Renal pelvis (tissue), 4 donors: ENCODE results near the gene MGST2. TPM values are rescaled to one million over a fixed set of nuclear protein-coding genes. Genes with fewer than 3 reads are reported as not detected.

Experiments used
- DNase-seq: peaks from one replicate; pipeline ENCODE4 v3.0.0-alpha.2; 2013
- polyA plus RNA-seq, 3 donors: library from polyadenylated mRNA; unstranded; fragments of 120-200 nt; gene quantifications; one replicate each; pipeline ENCODE4 v1.2.1, GENCODE V29; 2013; ENCODE audit not compliant: insufficient read length in 3 of 3

Gene MGST2
- polyA plus RNA-seq, 3 donors = 56.6 to 59.9 (median 58.0) TPM

- no peak for DNase-seq
These were observed 70.0 kb downstream of the MGST2 start for GRCh38 chr4:139735381-139736273.

DNA sequence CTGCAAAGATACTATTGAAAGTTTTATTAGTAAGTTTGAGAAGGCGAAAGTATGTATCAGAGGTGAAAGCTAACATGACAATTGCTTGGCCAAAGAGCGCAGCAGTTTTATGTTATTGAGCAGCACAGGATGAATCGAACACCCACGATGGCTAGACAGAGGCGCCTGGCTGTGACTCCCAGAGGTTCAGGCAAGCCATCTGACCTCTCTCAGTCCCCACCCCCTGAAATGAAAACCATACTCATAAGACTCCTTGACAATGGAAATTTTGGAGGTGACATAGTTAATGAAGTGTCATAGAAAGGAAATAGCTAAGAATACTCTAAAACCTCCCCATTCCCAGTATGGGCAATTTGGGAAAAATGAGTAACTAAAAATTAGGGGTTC is 70.6 kb downstream of the MGST2 start:
- DNase-seq = no peak

GRCh38 chr4:139736661-139737060 is 71.0 kb downstream of the MGST2 start:
- DNase-seq = no peak

GRCh38 chr4:139738846-139739613 is 73.4 kb downstream of the MGST2 start:
- DNase-seq = no peak

GRCh38 chr4:139740121-139740520 is 74.5 kb downstream of the MGST2 start:
- no peak for DNase-seq

DNA sequence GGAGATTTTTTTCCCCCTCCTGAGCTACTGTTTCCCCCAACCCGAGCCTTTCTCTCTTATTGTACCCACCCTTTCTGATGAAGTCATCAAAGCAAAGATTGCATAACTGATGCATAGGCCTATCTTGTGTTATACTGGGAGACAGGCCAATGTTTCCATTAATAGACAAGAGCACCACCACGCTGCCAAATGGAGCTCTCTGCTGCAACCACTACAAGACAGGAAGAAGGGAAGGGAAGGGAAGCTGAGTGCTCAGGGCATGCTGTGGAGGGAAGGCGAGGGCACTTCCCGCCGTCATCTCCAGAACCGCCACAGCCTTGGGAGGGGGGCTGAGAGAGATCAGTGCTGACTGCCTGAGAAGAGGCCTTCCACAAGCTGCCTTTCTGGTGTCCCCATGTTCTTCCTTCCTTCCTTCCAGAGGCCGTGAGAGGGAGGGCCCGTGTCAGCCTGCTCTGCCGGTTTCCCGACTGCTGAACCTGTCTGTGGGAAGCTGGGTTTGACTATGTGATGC is 75.0 kb downstream of the MGST2 start:
- DNase-seq = no peak

DNA sequence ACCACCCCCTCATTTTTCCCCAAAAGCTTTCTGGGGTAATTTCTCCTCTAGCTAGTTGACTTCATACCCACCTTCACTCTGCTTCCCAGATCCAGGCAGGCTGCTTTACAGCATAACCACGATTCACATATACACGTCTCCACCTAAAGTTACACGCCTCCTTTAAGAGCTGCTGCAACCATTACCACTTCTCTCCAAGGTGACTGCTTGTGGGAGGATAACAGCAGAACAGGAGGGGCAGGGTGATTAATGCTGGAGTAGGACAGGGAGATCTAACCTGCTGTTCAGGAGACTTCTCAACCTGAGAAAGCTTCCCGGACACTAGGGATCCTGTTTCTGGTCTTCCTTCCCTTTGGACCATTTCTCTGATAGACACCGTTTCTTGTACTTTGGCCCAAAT is 77.4 kb downstream of the MGST2 start:
- DNase-seq = no peak

GRCh38 chr4:139744232-139744631 is 78.6 kb downstream of the MGST2 start:
- DNase-seq = no peak

DNA sequence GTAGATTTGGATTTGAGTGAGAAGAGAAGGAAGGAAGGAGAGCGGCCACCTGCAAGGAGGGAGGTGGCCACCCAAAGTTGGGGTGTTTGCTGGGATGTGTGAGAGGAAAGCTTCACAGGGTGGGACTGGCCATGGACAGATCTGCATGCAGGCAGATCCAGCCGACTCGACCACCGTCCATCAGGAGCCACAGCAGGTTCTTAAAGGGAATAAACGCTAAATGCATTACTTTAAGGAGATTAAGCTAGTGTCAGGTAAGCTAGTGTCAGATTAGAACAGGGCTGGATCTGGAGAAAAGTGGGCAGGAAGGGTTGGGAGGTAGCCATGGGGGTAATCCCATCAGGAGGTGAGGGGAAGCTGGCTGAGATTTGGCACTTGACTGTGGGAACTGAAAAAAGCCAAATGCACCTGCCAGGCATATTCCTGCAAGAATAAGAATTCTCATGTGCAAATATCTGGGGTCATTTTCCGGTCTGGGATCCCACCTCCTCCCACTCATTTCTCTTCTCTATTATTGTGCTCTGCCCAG is 79.6 kb downstream of the MGST2 start:
- DNase-seq = no peak

DNA sequence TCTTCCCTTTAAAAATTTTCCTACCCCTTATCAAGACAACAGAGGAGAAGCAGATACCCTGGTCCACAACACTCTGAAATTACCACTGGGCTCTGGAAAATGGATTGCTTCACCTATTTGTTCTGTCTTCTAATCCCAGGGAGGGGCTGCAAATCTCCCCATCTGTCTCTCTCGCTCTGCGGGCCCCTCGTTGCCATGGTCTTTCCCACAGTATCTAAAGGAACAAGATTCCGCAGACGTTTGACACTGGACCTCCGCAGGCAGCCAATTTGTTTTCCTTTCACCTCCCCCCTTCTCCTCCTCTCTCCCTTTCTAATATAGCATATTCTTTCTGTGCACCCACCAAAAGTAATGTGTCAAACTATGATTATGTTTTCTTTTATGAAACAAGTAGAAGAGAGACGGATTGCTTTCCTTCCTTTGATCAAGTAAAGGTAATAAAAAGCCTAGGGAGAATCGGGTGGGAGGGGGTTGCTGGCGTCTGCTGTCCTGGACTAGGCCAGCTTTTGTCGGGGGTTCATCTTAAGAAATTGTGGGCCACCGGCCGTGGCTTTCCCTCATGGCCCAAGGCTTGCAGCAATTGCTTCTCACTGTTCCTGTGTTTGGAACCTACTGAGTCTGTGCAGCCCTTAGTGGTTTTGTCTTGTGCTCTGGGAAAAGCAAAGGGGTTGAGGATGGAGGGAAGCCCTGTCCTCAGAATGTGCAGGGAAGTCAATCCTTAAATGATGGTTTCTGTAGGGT is 81.0 kb downstream of the MGST2 start:
- DNase-seq = no peak

- no peak for DNase-seq
These were observed 83.7 kb downstream of the MGST2 start for GRCh38 chr4:139749338-139749737.

DNA sequence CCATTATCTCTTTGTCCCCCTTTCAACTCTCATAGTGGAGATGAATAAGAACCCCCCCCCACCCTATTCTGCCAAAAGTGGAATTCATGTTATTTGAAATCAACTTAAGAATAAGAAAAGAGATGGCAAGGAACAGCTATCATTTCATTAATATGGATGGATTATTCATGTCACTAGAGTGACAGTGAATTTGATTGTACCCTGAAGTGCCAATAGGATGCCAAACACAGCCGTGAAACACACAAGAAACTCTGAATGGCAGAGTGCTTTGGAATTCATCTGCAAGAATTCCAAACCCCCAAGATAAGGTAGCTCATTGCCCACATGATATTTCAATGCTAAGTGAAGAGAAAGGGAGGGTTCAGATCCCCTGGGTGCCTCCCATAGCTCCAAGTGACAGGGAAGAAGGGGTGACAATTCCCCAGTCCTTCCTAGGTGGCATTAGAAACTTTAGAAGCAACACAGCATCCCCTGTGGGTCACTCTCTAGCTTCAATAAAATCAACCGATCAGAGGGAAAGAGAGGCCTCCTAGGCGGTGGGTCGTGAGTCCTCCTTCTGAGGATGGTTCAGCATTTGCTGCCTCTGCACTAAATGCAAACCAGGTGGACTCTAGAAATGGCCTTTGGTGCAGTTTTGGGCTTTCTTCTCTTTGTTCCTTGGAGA is 84.3 kb downstream of the MGST2 start:
- DNase-seq = no peak

- DNase-seq = no peak
These were observed 88.1 kb downstream of the MGST2 start for GRCh38 chr4:139753686-139754085.

Other genes starting within 250 kb of the MGST2 start
- gene RAB33B, start 211.7 kb upstream of the MGST2 start, polyA plus RNA-seq = 10 to 100 TPM in 2 of 3 donors, 1 to 10 TPM in 1; 8.8 to 11.3 (median 11.0) TPM
- 10 to 100 TPM; 11.0 to 12.1 (median 12.0) TPM for gene SETD7, start 109.6 kb upstream of the MGST2 start, polyA plus RNA-seq